Activated naive CD8-positive, alpha-beta T cell (primary cell): ENCODE results near the gene SUGCT.

Source experiments
- H3K27ac Mint-ChIP-seq: one replicate; pipeline ENCODE4 v1.8.0; 2021; ENCODE audit warnings: mixed read lengths
- H3K27me3 Mint-ChIP-seq: one replicate; pipeline ENCODE4 v1.8.0; 2021; ENCODE audit warnings: mixed read lengths
- H3K36me3 Mint-ChIP-seq: one replicate; pipeline ENCODE4 v1.8.0; 2021; ENCODE audit warnings: mixed read lengths
- H3K4me1 Mint-ChIP-seq: one replicate; pipeline ENCODE4 v1.8.0; 2021; ENCODE audit warnings: low read depth, mixed read lengths
- H3K4me3 Mint-ChIP-seq: one replicate; pipeline ENCODE4 v1.8.0; 2021; ENCODE audit warnings: mild to moderate bottlenecking, mixed read lengths
- H3K9me3 Mint-ChIP-seq: one replicate; pipeline ENCODE4 v1.8.0; 2021; ENCODE audit warnings: low read depth, mixed read lengths

Gene SUGCT

DNA sequence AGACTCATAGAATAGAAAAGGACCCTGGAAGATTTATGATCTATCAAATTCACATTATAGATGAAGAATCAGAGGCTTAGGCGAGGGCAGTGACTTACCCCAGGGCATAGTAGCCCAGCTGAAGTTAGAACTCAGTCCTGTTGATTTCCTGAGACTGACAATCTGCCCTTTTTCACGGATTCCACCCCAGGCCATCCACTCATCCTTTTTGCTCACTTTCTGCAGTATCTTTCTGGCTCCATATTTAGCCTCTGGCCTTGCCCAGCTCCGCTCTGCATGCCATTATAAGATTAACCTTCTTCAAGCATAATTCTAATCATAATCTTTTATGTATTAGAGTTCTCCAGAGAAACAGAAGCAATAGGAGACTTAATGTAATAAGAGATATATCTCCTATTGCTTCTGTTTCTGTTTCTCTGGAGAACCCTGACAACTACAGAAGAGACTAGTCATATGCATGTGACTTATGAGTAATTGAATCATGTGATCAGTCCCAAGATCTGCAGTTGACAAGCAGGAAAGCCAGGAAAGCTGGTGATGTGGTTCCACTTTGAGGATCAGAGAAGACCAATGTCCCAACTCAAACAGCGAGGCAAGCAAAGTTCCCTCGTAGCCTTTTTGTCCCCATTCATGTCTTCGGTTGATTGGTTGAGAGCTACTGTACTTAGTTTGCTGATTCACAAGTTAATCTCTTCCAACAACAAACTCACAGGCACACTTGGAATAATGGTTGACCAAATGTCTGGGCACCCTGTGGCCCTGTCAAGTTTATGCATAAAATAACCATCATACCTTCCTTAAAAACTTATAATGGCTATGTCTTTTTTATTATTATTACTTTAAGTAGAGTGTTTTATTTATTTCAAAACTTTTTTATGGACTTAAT, 412.1 kb downstream of the SUGCT start:
- Mint-ChIP-seq H3K4me1 (peaks cover under 1% of the 10 kb centered on the region), H3K27ac (no peak overlapping the region), H3K36me3 (no peaks in the 10 kb centered on the region), H3K9me3 (no peaks in the 10 kb centered on the region), H3K27me3 (no peaks in the 10 kb centered on the region), H3K4me3 (no peak overlapping the region)

DNA sequence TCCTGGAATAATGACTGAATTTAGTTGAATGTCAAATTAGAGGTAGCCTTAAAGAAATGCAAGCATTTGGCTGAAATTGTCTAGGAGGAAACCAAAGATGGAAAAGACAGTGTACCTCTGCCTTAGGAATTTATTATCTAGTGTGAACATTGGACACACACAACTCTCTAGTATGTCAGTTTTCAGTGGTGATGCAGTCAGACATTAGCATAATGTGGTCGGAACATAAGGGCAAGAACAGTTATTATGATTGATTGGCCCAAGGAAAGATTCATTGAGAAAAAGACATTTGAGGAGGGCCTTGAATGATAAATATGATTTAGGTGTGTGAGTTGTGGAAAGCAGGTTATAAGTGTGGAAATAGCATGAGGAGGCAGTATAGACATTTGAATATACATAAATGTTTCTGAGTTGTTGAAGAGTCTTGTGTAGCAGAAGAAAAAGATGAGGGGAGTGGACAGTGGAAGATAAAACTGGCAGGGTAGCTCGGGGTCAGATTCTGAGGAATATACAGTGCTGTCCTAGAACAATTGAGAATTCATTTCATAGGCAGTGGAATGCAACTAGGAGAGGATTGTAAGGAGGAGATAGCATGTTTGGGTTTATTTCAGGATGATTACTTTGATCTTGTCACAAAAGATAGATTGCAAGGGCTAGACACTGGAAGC, 414.7 kb downstream of the SUGCT start:
- Mint-ChIP-seq H3K27me3 (no peaks in the 10 kb centered on the region), H3K36me3 (no peaks in the 10 kb centered on the region)

DNA sequence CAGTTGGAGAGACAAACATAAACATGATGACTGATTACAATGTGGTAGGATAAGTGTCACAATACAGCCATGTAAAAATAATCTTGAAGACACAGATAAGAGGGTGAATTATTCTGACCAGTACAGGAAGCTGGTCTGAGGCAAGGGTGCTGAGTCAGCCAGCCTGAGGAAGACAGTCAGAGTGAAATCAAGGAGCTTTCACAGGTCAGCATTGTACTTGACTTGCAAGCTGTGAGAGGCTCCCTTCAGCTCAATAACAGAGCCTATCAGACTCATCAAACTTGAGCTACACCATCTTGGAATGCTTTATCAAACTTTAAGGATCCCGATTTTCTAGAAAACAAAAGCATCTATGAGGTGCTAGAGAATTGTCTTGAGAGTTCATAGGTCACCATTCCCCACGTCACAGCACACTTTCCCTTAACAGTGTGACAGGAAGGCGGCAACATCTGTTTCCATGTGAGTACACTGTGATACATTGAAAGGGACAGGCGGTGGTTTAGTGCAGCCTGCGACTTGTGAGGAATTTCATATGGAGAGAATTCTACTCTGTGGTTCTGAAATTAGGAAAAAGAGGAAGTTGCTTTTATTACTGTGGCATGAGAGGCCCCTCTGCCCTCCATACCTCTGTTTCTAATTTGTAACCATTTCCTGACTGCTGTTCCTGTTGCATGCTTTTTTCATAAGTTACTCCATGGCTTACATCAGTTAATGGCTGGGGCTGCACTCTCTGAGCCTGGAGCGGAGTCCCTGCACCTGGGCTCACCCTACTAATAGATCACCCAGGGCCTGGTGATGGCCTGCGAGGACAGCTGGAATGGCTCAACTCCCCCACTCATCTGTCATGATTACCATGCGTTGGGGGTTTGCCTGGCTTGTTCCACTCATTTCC, 417.1 kb downstream of the SUGCT start:
- H3K27me3 Mint-ChIP-seq, result no peaks in the 10 kb centered on the region
- no peaks in the 10 kb centered on the region for H3K36me3 Mint-ChIP-seq
- peaks cover 2% of the 10 kb centered on the region for H3K4me1 Mint-ChIP-seq
- no peaks in the 10 kb centered on the region for H3K9me3 Mint-ChIP-seq
- no peak overlapping the region for H3K4me3 Mint-ChIP-seq
- H3K27ac Mint-ChIP-seq, result no peak overlapping the region

More for the DNA sequence above, 414.7 kb downstream of the SUGCT start:
- Mint-ChIP-seq H3K9me3 (no peaks in the 10 kb centered on the region), H3K4me1 (peaks cover 2% of the 10 kb centered on the region), H3K4me3 (no peak overlapping the region), H3K27ac (no peak overlapping the region)

DNA sequence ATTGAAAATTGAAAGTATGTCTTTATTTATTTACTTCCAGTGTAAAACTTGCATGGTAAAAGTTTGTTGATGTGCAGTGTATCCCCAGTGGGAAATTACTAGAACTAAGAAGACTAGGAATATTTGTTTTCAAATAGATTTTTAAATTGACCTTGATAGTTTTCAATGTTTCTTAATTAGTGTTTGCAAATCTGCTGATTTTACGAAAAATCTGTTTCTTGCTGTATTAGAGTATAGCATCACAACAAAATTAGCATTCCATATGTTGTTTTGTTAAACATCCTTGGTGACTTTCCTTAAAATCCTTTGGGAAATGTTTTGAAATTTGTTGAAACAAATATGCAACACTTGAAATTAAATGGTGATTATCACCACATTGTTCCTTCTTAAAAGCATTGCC, 425.9 kb downstream of the SUGCT start:
- no peak overlapping the region for H3K27ac Mint-ChIP-seq
- H3K36me3 Mint-ChIP-seq, result peaks cover 2% of the 10 kb centered on the region
- peaks cover 5% of the 10 kb centered on the region for H3K9me3 Mint-ChIP-seq
- no peak overlapping the region for H3K4me3 Mint-ChIP-seq
- H3K27me3 Mint-ChIP-seq, result no peaks in the 10 kb centered on the region
- no peaks in the 10 kb centered on the region for H3K4me1 Mint-ChIP-seq

DNA sequence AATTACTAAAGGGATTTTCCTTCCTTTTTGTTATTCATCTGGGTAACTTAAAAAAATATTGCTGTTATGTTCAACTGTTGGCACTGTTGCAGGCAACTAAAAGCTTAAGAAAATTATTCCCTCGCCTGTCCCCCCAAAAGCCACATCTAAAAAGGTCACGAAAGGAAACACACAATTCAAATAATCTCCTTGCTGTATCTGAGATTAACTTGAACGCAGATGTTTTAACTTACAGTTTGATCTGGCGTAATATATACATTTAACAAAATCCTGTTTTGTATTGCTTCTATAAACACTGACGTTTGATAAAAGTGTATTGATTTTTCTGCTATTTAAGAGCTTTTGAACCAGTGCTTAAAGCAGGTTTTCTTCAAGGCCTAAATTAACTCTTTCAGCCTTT, 432.1 kb downstream of the SUGCT start:
- H3K4me1 Mint-ChIP-seq, result no peaks in the 10 kb centered on the region
- H3K27ac Mint-ChIP-seq, result no peak overlapping the region
- no peaks in the 10 kb centered on the region for H3K27me3 Mint-ChIP-seq
- no peaks in the 10 kb centered on the region for H3K36me3 Mint-ChIP-seq
- H3K9me3 Mint-ChIP-seq, result peaks cover 5% of the 10 kb centered on the region
- H3K4me3 Mint-ChIP-seq, result no peak overlapping the region

DNA sequence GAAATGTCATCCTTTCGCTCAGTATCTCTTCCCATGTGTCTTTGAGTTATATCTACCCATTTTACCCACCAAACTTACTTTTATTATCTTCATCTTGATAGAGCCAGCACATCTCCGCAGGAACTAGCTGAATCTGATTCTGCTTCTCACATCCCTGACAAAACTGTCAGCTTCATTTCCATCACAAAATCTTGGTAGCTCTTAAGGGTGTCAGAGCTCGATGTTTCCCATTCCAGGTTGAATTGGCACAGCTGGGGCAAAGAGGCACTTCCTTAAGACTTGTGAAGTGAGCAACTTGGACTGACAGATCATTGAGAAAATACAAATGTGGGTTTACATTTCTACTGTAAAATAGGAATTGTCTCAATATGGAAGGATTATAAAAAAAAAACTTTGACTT, 434.5 kb downstream of the SUGCT start:
- H3K36me3 Mint-ChIP-seq, result no peaks in the 10 kb centered on the region
- H3K4me1 Mint-ChIP-seq, result no peaks in the 10 kb centered on the region
- H3K9me3 Mint-ChIP-seq, result no peaks in the 10 kb centered on the region
- H3K4me3 Mint-ChIP-seq, result no peak overlapping the region
- no peaks in the 10 kb centered on the region for H3K27me3 Mint-ChIP-seq
- H3K27ac Mint-ChIP-seq, result no peak overlapping the region

DNA sequence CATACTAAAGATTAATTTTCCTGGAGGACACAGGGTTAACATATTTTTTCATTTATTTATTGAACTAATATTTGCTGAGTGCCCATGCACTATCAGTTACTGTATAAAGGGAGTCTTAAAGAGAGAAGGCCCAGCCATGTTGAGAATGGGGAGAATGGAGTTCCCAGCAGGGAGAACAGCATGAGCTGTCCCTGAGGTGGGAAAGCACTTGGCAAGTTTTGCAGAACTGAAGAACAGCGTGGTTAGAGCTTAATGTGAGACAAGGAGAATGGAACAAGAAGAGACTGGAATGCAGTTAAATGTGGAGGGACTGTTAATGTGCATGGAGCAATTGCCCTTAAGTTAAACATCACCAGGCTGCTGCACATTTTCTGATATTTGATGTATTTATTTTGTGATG, 435.4 kb downstream of the SUGCT start:
- no peak overlapping the region for H3K27ac Mint-ChIP-seq
- H3K4me1 Mint-ChIP-seq, result no peaks in the 10 kb centered on the region
- H3K9me3 Mint-ChIP-seq, result no peaks in the 10 kb centered on the region
- no peaks in the 10 kb centered on the region for H3K36me3 Mint-ChIP-seq
- no peak overlapping the region for H3K4me3 Mint-ChIP-seq
- no peaks in the 10 kb centered on the region for H3K27me3 Mint-ChIP-seq

DNA sequence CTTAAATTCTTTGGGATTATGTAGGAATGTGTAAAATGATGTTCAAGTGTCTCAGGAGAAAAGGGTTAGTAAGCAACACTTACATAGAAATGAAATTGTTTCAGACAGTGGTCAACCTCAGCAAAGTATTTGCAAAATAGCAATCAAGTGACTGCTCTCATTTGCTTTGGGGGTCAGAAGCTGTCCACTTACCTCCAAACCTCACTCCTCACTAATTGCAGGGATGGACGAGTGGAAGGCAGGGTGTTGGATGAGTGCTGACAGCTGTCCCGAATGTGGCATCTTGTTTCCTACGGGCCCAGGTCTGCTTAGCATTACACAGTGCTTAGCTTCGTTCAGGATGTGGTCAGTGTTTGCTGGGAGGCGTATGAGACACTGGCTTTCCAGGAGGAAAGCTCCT, 437.0 kb downstream of the SUGCT start:
- Mint-ChIP-seq H3K36me3 (no peaks in the 10 kb centered on the region), H3K27ac (no peak overlapping the region), H3K4me1 (no peaks in the 10 kb centered on the region), H3K9me3 (no peaks in the 10 kb centered on the region), H3K27me3 (no peaks in the 10 kb centered on the region), H3K4me3 (no peak overlapping the region)

DNA sequence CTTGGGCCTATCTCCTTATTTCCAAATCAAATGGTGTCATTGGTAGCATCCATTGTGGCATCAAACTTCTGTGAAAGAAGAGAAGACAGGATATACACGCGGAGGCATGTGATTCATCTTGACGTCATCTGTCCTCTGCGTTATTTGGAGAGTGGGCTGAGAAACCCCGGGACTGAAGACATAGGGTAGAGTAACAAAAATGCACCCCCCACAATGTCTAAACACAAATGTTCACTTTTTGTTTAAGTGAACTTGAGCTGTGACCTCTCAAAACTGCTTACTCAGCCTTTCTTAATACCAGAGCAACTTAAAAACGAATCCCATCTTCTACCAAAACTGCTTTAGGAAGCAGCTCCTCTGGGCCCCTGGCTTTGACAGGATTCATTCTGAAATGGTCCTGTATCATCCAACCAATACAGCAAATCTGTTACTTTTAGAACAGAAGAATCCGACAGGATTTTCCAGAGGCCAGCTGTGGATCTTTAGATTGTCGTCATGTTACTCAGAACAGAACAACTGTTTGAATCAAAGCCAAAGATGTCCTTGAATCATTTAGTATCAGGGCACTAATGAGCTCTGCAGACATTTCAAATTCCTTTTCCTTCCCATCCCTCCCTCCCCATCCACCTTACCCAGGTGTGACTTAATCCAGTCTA, 438.1 kb downstream of the SUGCT start:
- Mint-ChIP-seq H3K36me3 (peaks cover 5% of the 10 kb centered on the region), H3K4me1 (no peaks in the 10 kb centered on the region), H3K27ac (no peak overlapping the region), H3K4me3 (no peak overlapping the region), H3K27me3 (no peaks in the 10 kb centered on the region), H3K9me3 (no peaks in the 10 kb centered on the region)

DNA sequence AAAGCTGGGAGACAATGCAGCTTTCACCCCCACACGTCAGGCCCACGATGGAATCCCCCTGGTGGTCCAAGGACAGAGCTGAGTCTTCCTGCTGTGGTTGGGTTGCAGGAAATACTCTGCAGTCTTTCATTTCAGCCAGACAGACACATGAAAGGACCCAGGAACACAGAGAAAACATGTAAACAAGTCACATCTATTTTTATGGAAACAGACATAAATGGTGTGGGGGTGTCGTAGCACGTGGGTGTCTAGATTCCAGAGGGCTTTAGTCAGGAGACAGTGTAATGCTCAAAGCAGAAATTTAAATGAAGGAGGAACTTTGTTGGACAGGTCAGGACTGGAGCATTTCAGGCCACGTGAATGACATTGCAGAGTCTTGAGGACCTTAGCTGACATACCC, 444.6 kb downstream of the SUGCT start:
- Mint-ChIP-seq H3K4me3 (no peak overlapping the region), H3K9me3 (no peaks in the 10 kb centered on the region), H3K4me1 (no peaks in the 10 kb centered on the region), H3K36me3 (peaks cover 5% of the 10 kb centered on the region), H3K27ac (no peak overlapping the region), H3K27me3 (no peaks in the 10 kb centered on the region)

DNA sequence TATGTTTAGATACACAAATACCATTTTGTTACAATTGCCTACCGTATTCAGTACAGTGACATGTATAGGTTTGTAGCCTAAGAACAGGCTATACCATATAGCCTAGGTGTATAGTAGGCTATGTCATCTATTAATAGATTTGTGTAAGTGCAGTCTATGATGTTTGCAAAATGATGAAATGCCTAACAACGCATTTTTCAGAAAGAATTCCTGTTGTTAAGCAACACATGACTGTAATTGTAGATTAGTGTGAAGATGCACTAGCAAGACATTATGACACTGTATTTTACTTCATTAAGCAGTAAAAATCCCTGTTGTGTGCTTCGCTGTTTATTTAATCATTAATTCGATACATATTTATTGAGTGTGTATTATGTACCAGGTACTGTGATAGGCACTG, 446.0 kb downstream of the SUGCT start:
- H3K9me3 Mint-ChIP-seq, result no peaks in the 10 kb centered on the region
- peaks cover 5% of the 10 kb centered on the region for H3K36me3 Mint-ChIP-seq
- no peak overlapping the region for H3K4me3 Mint-ChIP-seq
- no peak overlapping the region for H3K27ac Mint-ChIP-seq
- no peaks in the 10 kb centered on the region for H3K4me1 Mint-ChIP-seq
- H3K27me3 Mint-ChIP-seq, result no peaks in the 10 kb centered on the region

DNA sequence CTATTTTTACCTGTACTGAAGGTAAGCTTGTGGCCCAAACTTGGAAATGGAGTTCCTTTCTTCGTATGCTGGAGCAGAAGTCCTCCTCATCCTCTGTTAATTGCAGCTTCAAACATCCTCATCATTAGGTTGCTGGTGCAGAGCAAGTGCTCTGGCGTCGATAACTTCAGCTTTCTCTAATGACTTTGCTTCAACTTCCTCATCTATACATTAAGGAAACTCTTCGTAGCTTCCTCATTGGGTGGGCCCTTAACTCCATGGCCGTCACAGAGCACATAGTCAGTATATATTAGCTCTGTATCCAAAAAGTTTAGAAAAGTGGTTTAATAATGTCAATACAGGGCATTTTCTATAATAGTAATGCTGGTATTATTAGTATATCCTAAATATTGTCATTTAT, 447.7 kb downstream of the SUGCT start:
- no peak overlapping the region for H3K4me3 Mint-ChIP-seq
- no peak overlapping the region for H3K27ac Mint-ChIP-seq
- no peaks in the 10 kb centered on the region for H3K36me3 Mint-ChIP-seq
- H3K4me1 Mint-ChIP-seq, result no peaks in the 10 kb centered on the region
- no peaks in the 10 kb centered on the region for H3K9me3 Mint-ChIP-seq
- no peaks in the 10 kb centered on the region for H3K27me3 Mint-ChIP-seq

DNA sequence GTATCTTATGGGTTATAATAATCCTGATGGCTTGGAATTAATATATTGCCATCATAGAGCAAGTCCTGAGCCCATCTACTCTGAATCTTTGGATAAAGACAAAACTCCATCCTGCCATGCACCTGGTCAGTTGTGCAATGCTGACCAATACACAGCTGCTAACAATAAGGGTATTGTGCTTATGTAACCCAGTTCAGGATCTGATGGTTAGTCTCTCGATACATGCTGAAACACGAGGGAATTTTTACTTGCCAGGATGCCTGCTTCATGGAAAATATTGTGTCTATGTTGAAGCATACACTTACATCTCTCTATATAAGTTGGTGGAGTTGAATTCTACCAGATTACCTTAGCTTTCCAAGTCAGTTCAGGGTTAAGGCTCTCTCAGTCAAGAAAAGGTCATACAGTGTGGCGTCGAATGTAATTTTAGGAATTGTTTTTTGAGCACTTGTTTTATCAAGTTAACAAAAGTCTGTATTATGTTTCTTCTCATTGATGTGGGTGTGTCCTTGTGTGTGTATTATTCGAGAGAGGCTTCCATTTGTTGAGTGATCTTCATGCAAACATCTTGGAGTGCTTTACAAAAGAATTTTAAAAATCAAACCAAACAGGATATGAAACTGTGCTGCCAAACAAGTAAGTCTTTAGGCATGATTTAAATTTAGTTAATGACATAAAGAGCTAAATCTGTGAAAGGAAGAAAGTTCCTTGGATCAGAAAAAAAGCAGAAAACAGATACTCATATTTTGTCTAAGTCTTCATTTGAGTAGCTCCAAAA, 449.1 kb downstream of the SUGCT start:
- Mint-ChIP-seq H3K4me1 (no peaks in the 10 kb centered on the region), H3K27ac (no peak overlapping the region), H3K27me3 (no peaks in the 10 kb centered on the region), H3K9me3 (no peaks in the 10 kb centered on the region), H3K4me3 (no peak overlapping the region), H3K36me3 (no peaks in the 10 kb centered on the region)
